Activated CD4-positive, alpha-beta T cell treated with anti-CD3 and anti-CD28 coated beads, Interleukin-2, amount 50 U/mL, for 16 hours (primary cell): ENCODE data around the gene FAM25A.
"Not testable (repeated sequence)": the region's sequence is repeated elsewhere in the genome, so short reads cannot be mapped to it uniquely, and the experiment has no call there.

ENCODE experiments used
- DNase-seq: peaks from one replicate; pipeline ENCODE4 v3.0.0-alpha.2; 2020

The FAM25A gene

GRCh38 chr10:87014986-87015716 lies 4.9 kb upstream of the FAM25A start:
- DNase-seq, result not testable (repeated sequence)

DNA sequence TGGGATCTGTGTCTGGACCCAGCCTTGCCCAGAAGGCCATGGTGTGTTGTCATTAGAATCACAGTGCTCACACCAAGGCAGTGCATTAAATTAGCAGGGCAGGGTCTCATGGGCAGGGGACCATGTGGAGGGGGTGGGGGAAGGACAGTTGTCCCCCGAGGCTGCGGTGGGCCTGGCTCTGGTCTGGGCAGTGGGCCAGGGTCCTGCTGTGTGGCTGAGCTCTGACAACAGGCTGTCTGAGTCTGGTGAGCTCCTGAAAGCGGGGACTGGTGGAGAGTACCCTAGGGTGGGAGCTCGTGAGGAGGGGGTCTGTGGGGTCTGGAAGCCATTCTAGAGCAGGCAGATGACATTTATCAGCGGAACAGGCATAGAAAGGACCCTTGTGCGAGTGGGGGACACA lies 2.0 kb upstream of the FAM25A start:
- not testable (repeated sequence) for DNase-seq

DNA sequence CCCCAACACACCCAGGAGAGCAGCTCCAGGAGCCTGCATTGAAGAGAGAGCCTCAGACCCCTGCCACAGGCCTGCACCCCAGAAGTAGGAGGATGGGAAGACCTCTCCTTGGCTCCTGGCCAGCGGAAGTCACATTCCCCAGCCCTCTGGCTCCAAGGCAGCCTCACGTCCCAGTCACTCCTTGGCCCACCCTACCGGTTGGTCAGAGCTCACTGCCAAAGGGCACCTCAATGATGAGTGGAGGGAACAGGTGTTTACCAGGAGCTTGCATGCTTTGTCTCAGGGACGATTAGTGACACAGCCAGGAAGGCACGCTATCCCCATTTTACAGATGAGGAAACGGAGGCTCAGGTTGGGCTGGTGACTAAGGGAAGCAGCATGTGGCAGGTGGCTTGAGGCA lies 1.0 kb upstream of the FAM25A start:
- not testable (repeated sequence) for DNase-seq

- not testable (repeated sequence) for DNase-seq
Observed at GRCh38 chr10:87019504-87019903, 590 bp upstream of the FAM25A start.

- DNase-seq, result peak; percentile 84
Observed at GRCh38 chr10:87025285-87025958, 5.3 kb downstream of the FAM25A start.

DNA sequence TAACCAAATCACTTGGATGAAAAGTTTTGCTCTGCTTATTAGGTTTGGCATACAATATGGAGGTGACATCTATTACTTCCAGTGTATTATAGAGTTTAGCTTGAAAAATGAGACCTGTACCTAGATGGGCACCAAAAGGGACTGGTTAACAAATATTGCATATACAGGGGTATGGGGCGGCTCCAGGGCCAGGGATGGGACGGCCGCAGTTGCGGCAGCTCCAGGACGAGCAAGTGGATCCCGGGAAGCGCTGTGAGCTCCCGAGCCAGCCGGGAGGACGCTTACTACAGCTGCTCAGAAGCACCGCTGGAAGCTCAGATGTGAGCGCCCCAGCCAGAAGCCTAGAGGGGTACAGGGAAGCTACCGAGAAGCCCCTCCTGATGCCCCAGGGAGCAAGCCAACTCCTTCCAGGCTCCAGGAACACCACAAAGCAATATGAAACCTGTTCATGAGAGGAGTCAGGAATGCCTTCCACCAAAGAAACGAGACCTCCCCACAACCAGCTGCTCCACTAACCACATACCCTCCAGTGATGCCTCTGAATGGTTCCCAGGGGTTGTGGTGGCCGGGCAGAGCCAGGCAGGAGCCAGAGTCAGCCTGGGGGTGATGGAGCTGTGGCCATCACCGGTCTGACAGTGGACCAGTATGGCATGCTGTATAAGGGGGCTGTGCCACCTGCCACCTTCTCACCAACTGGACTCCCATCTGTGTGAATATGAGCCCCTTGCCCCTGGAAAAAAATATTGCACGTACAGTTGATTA lies 6.8 kb downstream of the FAM25A start:
- DNase-seq, result not testable (repeated sequence)

DNA sequence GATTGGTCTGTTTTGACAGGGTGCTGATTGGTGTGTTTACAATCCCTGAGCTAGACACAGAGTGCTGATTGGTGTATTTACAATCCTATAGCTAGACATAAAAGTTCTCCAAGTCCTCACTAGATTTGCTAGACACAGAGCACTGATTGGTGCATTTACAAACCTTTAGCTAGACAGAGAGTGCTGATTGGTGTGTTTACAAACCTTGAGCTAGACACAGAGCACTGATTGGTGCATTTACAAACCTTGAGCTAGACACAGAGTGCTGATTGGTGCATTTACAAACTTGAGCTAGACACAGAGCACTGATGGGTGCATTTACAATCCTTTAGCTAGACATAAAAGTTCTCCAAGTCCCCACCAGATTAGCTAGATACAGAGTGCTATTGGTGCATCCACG lies 10.3 kb downstream of the FAM25A start:
- not testable (repeated sequence) for DNase-seq

DNA sequence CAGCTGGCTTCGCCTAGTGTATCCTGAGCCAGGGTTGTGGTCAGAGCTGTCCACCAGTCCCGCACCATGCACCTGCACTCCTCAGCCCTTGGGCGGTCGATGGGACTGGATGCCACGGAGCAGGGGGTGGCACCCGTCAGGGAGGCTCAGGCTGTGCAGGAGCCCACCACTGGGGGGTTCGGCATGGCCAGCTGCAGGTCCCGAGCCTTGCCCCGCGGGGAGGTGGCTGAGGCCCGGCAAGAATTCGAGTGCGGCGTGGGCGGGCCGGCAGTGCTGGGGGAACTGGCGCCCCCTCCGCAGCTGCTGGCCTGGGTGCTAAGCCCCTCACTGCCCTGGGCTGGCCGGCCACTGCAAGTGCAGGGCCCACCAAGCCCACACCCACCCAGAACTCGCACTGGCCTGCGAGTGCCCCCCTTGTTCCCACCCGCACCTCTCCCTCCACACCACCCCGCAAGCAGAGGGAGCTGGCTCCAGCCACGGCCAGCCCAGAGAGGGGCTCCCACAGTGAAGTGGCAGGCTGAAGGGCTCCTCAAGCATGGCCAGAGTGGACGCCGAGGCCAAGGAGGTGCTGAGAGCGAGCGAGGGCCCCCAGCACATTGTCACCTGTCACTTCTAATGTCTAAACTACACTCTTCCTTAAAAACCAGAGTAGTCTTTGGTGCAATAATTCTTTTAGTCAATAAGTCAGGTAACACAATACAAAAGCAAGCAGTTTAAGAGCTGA lies 11.0 kb downstream of the FAM25A start:
- no peak for DNase-seq

DNA sequence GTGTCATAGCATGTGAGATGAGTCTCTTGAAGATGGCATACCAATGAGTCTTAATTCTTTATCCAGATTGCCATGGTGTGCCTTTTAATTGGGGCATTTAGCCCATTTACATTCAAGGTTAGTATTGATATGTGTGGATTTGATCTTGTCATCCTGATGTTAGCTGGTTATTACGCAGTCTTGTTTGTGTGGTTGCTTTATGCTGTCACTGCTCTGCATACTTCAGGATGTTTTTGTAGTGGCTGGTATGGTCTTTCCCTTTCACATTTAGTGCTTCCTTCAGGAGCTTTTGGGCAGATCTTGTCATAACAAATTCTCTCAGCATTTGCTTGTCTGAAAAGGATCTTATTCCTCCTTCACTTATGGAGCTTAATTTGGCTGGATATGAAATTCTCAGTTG lies 16.5 kb downstream of the FAM25A start:
- DNase-seq, result no peak

- DNase-seq, result no peak
Observed at GRCh38 chr10:87038286-87038717, 18.2 kb downstream of the FAM25A start.

DNA sequence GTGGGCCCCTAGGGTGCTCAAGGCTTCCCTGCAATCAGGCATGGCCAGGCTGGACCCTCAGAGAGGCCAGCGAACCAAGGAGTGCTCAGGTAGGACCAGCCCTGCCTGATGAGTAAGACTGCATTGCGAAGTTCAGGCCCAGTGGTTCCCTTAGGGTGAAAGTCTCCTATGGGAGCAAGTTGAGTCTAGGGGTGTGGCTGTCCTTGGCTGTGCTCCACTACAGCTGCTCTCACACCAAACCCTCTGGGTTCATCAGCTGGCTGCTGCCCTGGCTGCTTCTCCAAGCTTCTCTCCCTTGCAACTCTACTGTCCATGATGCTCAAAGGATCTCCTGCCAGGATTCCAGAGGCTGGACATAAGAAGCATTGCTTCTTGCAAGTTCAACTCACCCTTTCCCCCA lies 18.7 kb downstream of the FAM25A start:
- no peak for DNase-seq

DNA sequence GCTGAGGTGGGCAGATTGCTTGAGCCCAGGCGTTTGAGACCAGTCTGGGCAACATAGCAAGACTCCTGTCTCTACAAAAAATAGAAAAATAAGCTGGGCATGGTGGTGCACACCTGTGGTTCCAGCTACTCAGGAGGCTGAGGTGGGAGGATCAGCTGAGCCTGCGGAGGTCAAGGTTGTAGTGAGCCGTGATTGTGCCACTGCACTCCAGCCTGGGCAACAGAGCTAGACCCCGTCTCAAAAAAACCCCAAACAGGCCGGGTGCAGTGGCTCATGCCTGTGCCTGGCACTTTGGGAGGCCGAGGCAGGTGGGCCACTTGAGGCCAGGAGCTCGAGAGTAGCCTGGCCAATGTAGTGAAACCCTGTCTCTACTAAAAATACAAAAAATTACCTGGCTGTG lies 23.5 kb downstream of the FAM25A start:
- not testable (repeated sequence) for DNase-seq

DNA sequence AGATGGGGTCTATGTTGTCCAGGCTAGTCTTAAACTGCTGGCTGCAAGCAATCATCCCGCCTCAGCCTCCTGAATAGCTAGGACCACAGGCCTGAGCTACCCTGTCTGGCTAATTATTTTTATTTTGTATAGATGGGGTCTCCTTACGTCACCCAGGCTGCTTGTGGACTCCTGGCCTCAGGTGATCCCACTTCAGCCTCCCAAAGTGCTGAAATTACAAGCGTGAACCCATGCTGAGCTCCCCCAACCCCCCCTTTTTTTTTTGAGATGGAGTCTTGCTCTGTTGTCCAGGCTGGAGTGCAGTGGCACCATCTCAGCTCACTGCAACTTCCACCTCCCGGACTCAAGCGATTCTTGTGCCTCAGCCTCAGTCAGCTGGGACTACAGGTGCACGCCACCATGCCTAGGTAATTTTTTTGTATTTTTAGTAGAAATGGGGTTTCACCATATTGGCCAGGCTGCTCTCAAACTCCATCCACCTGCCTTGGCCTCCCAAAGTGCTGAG lies 25.4 kb downstream of the FAM25A start:
- DNase-seq, result no peak

DNA sequence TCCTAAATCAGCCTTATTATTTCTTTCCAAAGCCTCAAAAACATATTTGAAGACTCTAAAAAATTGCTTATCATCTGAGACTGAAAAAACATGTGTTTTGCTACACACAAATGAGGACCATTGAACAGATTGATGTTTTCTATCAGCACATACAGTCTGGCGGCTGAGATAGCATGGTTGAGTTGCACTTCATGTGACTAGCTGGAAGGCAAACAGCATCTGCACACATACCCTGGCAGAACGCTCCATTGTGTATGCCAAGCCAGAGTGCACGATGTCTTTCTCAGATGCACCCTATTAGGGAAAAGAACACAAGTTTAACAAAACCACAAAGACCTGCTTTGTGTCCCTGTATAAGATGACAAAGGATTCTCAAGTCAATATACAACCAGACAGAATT lies 33.0 kb downstream of the FAM25A start:
- no peak for DNase-seq

DNA sequence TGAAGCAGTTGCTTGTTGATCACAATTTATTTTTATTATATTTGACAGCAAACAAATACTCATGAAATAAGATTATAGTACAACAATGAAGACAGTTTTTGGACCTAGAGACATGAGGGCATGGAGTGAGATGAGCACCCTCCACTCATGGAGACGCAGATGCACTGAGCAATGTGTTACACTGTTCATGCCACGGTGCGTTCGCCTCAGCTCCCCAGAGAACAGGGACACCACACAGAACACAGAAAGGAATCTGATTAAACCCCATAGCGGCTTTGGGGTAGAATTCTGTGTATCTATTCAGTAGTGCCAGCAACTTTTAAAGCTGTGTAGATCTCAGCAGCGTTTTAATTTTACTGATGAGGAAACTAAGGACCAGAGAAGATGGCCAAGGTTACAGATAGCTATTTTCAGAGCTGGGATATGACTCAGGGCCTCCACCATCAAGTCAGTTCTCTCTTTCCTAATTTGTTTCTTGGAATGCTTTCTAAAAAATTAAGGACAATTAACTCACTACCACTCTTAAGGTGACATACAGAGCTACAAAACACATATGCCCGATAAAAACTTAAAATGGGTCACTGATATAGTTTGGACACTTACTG lies 33.6 kb downstream of the FAM25A start:
- DNase-seq, result no peak

DNA sequence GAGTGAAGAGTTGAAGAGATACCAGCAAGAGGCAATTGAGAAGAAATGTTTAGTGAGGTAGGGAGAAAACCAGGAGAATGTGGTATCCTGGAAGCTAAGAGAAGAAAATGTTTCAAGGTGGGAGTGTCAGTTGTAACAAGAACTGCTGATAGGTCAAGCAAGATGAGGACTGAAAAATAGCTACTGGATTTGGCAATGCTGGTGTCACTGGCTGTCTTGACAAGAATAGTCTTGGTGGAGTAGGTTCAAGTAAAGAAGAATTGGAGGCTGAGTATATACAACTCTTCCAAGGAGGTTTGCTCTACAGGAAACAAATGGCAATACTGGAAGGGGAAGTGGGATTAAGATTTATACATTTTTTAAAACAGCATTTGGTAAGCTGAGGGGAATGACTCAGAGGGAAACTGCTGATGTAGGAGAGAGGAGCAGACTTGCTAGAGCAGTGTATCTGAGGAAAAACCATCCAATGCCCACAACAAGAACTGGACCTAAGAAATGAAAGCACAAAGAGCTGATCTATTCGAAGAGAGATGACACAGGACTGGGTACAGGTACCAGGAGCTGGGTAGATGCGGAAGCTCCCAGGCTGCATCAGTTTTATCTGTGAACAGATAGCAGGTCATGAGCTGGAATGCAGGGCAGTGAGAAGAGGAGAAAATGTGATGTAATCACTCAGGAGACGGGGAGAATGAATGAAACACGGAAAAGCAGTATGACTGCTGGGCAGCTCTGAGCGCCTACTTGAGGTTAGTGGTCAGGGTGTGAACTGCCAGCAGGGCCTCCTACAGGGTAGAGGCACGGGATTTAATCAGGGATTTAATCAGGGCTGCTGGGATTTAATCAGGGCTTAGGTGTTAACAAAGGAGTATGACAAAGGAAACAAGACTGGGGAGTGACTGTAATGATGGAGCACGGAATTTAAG lies 34.5 kb downstream of the FAM25A start:
- peak; percentile 70 for DNase-seq

GRCh38 chr10:87058171-87058570 lies 38.1 kb downstream of the FAM25A start:
- no peak for DNase-seq

DNA sequence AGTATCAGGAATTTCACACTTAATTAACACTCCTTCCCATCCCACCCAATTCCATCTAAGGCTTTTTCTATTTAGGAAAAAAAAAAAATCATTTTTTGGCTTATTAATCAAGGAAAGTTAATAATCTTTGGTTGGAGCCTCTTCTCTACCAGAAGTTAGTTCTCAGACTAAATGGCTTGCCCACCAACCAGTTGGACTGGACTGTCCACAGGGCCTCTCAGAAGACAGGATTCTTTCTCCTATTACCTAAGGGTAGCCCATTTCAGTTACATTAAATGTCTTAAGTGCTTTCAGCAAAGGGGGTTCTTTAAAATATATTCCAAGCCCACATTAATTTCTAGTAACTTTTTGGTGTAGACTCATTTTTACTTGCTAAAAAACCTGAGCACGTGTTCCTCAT lies 39.3 kb downstream of the FAM25A start:
- DNase-seq, result no peak

- DNase-seq, result no peak
Observed at GRCh38 chr10:87060280-87060928, 40.3 kb downstream of the FAM25A start.

DNA sequence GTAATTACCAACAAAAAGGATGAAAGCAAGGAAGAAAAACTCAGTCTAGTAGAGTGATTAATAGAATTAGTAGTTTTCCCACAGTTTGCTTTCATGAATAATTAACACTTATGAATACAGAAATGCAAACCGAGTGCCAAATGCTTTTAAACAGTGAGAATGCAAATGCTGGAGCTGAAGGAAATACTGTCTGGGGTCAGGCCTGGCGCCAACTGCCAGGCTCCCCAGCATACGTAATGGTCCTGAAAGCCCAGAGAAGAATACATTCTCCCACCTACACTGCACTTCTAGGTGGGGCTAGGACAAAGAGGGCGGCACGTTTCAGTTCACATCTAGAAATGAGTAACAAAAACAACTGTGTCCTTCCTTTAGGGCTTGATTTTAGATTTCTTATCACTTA lies 44.6 kb downstream of the FAM25A start:
- DNase-seq, result no peak

GRCh38 chr10:87066178-87066577 lies 46.1 kb downstream of the FAM25A start:
- DNase-seq, result no peak
